CD4-positive, alpha-beta T cell treated with Interleukin-2 at 100 ng/mL for 4 hours (primary cell): ENCODE measurements around the gene ZNF385C.
"Not testable (repeated sequence)": the region's sequence is repeated elsewhere in the genome, so short reads cannot be mapped to it uniquely, and the experiment has no call there.

Source experiments
- DNase-seq: peaks from one replicate; pipeline ENCODE4 v3.0.0-alpha.2; 2020; ENCODE audit warnings: low spot score

The ZNF385C gene

GRCh38 chr17:42050393-42051012 is 47.8 kb downstream of the ZNF385C start, which contains the start of gene C17orf113:
Gene C17orf113 (minus strand): TSS chr17:42050601. CDS start chr17:42043376, 7,225 bp downstream.
- DNase-seq, result peak; percentile 42

- no peak for DNase-seq
Measured at GRCh38 chr17:42049834-42050392, 48.4 kb downstream of the ZNF385C start.

GRCh38 chr17:42047343-42047742 is 50.9 kb downstream of the ZNF385C start:
- no peak for DNase-seq

GRCh38 chr17:42045719-42046118 is 52.6 kb downstream of the ZNF385C start:
- DNase-seq, result no peak

GRCh38 chr17:42042598-42043319 is 55.5 kb downstream of the ZNF385C start:
- no peak for DNase-seq

GRCh38 chr17:42041619-42042018 is 56.7 kb downstream of the ZNF385C start:
- no peak for DNase-seq

- DNase-seq, result no peak
Measured at GRCh38 chr17:42040818-42041217, 57.5 kb downstream of the ZNF385C start.

- no peak for DNase-seq
Measured at GRCh38 chr17:42039794-42040763, 58.2 kb downstream of the ZNF385C start.

GRCh38 chr17:42038221-42038973 is 59.9 kb downstream of the ZNF385C start:
- DNase-seq, result no peak

- DNase-seq, result no peak
Measured at GRCh38 chr17:42034059-42034458, 64.2 kb downstream of the ZNF385C start.

- DNase-seq, result no peak
Measured at GRCh38 chr17:42031584-42031983, 66.7 kb downstream of the ZNF385C start.

GRCh38 chr17:42028791-42029127 is 69.5 kb downstream of the ZNF385C start:
- no peak for DNase-seq

- no peak for DNase-seq
Measured at GRCh38 chr17:42027961-42028790, 70.1 kb downstream of the ZNF385C start.

GRCh38 chr17:42027590-42027889 is 70.7 kb downstream of the ZNF385C start:
- DNase-seq, result no peak

GRCh38 chr17:42026857-42027589 is 71.2 kb downstream of the ZNF385C start:
- DNase-seq, result no peak

- DNase-seq, result no peak
Measured at GRCh38 chr17:42025936-42026335, 72.3 kb downstream of the ZNF385C start.

GRCh38 chr17:42025191-42025579 is 73.1 kb downstream of the ZNF385C start:
- DNase-seq, result no peak

- DNase-seq, result no peak
Measured at GRCh38 chr17:42023524-42024349, 74.5 kb downstream of the ZNF385C start.

GRCh38 chr17:42020845-42021244 is 77.4 kb downstream of the ZNF385C start:
- not testable (repeated sequence) for DNase-seq
